Measurements from ENCODE around the gene GM2A.
"Not testable (repeated sequence)": the region's sequence is repeated elsewhere in the genome, so short reads cannot be mapped to it uniquely, and the experiment has no call there.

GRCh38 chr5:151235239-151235571 is 17.8 kb upstream of the GM2A start:
- TF ChIP-seq EZH2 (IDR thresholded peaks at IDR 0.05; ENCODE audit: borderline replicate concordance, insufficient read depth, low read length, poor library complexity, severe bottlenecking); CTCF (IDR thresholded peaks at IDR 0.05; ENCODE audit: poor library complexity, severe bottlenecking); MXI1 (conservative IDR thresholded peaks at IDR 0.05; ENCODE audit: poor library complexity, severe bottlenecking); TAF1 (IDR thresholded peaks at IDR 0.05; ENCODE audit: low read depth): not testable (repeated sequence)
